Measurements from ENCODE around the gene POLR1B.
"Not testable (repeated sequence)": the region's sequence is repeated elsewhere in the genome, so short reads cannot be mapped to it uniquely, and the experiment has no call there.

Gene POLR1B

GRCh38 chr2:112602917-112603316 is 60.7 kb downstream of the POLR1B start:
- DNase-seq = no peak

DNA sequence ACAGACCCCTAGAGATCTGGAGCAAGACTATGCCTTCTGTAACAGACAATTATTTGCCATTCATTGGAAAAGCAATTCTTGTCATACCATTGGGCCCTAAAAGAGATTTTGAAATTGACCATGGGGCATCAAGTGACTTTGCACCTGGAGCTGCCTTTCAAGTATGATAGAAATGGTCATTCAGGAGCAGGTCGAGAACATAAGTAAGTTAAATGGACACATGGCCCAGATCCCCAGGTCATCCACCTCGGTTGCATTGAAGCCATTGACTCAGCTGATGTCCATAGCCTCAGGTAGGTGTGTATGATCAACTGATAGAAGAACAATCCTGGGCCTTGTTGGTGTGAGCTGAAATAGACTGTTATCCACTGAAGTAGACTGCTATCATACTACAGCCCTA is 61.5 kb downstream of the POLR1B start:
- DNase-seq = no peak

DNA sequence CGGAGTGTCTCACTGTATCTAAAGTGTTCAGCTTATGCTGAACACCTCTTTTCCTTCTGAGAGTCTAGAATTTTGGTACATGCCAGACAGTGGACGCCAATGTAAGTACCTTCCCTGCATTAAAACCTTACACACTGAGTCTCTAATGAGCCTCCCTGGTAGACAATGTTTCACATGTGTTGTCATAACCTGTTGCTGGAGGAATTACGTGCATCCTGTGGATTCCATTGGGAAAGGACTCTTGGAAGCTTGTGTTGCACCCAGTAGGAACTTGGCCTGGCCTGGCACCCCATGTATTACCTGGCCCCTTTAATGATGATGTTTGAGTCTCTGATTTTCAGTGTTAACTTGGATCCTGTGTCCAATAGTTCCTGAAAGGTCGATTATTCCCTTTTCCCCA is 62.7 kb downstream of the POLR1B start:
- DNase-seq = no peak

GRCh38 chr2:112605926-112606325 is 63.7 kb downstream of the POLR1B start:
- no peak for DNase-seq

- no peak for DNase-seq
These were observed 64.3 kb downstream of the POLR1B start for GRCh38 chr2:112606547-112606946.

- DNase-seq = no peak
These were observed 65.6 kb downstream of the POLR1B start for GRCh38 chr2:112607680-112608438.

- DNase-seq = not testable (repeated sequence)
These were observed 67.1 kb downstream of the POLR1B start for GRCh38 chr2:112609320-112609719.

- DNase-seq = not testable (repeated sequence)
These were observed 70.0 kb downstream of the POLR1B start for GRCh38 chr2:112612283-112612682.

DNA sequence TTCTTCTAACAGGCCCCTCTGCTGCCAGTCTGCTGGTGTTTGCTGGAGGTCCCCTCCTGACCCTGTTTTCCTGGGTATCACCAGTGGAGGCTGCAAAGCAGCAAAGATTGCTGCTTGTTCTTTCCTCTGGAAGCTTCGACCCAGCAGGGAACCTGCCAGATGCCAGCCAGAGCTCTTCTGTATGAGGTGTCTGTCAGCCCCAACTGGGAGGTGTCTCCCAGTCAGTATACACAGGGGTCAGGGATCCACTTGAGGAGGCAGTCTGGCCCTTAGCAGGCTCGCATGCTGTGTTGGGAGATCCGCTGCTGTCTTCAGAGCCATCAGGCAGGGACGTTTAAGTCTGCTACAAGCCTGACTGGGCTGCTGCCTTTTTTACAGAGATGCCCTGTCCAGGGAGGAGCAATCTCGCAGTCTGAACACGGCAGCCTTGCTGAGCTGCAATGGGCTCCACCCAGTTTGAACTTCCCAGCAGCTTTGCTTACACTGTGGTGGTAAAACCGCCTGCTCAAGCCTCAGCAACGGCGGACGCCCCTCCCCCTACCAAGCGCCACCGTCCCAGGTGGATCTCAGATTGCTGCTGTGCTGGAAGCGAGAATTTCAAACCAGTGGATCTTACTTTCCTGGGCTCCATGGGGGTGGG is 72.1 kb downstream of the POLR1B start:
- DNase-seq = no peak

- DNase-seq = no peak
These were observed 72.8 kb downstream of the POLR1B start for GRCh38 chr2:112615051-112615450.

GRCh38 chr2:112615798-112616197 is 73.5 kb downstream of the POLR1B start:
- not testable (repeated sequence) for DNase-seq

DNA sequence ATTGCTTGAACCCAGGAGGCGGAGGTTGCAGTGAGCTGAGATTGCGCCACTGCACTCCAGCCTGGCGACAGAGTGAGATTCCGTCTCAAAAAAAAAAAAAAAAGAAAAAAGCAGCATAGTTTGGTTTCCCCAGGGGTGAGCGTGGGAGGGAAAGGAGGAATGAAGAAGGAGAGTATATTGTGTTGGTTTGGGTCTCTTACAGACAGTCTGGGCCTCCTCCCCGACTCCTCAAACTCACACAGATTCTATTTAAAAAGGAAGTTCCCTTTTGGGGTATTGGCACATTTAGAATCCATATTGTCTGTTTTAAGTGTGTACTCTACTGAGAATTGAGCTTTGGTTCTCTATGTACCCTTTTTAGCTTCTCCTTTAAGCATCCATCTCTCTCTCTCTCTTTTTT is 76.1 kb downstream of the POLR1B start:
- no peak for DNase-seq

DNA sequence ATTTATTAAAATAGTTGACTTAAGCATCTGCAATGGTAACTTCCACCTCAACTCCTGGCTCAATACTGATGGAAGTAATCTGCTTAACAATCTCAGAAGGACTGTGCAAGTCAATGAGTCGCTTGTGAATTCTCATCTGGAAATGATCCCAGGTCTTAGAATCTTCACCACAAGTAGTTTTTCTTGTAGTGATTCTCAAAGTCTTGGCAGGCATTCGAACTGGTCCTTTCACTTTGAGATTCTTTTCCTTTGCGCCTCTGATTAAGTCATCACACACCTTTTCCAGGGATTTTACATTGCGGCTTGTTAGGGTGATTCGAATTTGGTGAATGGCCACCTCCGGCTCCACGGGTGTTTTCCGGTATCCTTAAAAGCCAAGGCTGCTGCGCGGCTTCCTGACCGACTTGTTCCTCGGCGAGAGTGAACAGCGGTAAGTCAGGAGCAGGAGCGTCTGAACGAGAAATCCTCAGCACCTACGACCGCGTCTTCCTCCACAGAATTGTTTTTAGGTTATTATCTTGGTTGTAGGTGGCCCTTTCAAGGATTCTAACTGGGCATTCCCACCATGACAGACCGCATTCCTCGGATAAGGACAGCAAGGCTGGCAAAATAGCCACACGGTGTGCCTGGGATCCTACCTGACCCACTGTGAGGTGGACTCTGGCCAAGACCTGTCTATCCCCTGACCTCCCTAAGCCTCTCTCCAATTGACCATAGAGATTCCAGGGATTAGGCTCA is 79.7 kb downstream of the POLR1B start:
- no peak for DNase-seq

DNA sequence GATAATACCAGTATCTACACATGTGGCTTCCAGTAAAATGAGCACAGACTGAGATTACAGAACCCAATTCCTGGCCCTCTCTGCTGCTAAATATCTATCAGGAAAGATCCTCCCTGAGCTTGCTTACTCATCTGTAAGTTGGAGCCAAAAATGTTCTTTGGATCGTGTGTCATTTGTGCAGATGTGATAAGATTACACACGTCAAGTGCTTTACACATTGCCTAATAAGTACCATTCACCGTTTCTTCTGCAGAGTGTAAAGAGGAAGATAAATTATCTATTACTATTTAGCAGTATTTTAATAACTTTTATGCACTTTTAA is 80.2 kb downstream of the POLR1B start:
- DNase-seq = no peak

DNA sequence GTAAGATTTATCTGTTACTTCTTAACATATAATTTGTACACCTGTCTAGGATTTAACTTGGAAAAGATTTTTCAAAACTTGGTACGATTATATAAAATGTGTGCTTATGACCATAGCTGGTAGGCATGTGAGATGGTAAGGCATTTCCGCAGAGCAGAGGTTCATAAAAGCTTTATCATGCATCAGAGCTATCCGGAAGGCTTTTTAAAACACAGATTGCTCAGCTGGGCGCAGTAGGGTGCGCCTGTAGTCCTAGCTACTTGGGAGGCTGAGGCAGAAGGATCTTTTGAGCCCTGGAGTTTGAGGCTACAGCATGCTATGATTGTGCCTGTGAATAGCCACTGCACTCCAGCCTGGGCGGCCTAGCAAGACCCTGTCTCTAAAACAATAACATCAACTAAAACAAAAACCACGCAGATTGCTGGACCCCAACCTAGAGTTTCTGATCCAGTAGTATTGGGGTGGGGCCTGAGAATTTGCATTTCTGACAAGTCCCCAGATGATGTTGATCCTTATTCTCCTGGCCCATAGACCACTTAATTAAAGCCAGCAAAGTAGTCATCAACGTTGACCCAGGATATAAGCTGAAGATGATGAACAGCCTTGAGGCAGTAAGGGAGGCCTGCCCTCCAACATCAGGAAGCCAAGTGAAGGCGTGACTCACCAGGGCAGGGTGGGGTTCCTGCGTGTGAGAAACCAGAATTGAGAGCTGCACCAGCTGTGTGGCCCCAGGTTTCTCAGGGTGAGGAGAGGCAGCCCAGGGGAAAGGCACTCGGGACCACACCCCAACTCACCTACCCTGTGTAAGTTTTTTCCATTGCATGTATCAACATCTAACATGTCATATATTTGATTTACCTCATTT is 81.9 kb downstream of the POLR1B start:
- peak; percentile 87 for DNase-seq

DNA sequence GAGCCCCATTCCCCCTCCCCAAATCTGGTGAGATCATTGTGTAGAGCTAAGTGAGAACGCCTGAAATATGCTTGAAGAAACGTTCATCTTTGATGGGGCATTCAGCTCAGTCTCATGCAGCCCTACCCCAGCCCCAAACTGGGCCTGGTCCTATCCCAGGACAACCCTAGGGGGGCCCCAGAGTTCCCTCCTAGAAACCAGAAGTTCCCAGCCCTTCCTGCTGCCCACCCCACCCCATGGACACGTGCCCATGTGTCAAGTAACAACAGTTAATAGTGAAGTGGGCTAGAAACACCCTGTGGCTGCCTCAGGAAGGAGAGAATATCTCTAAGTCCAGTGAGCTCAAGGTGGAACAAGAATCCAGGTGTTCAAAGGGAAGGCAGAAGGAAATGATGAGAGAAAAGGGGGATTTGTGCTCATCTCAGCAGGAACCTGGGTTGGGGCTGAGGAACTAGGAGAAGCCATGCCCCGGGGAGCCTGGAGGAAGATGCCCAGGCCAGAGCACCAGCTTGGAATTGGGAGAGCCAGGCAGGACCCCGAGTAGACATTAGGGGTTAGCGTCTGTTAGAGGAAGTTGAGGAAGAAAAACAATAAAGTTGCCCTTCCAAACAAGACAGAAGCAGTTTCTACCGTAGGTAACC is 83.3 kb downstream of the POLR1B start:
- DNase-seq = no peak

DNA sequence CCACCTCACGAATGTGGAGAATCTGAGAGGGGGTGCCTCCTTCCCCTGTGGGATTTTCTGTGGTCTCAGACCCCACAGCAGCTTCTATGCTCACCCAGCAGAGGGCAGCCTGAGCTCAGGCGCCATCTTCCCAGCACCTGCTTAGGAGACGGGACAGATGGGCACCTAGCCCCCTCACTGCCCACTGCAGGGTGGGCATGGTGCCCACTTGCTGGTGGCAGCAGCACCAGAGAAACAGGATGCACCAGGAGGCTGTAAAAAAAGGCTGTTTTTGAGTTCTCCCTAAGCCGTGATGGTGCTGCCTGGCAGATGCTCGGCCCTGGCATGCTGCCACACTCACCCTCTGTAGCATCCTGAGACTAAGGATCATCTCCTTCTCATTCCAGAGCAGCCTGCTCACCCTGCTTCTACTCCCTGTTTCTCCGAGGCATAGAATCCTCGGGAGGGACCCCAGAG is 84.4 kb downstream of the POLR1B start:
- DNase-seq = peak; percentile 76
